Neural progenitor cell (in vitro differentiated cells): Measurements from ENCODE around the gene MAFF. TPM values are rescaled to one million over a fixed set of nuclear protein-coding genes. Genes with fewer than 3 reads are reported as not detected.

Source experiments
- DNase-seq: peaks from one replicate; pipeline ENCODE4 v3.0.0-alpha.2; 2016; ENCODE audit warnings: low spot score
- H2AFZ ChIP-seq: fragments of 200-600 bp; sonication (generic); replicated peaks from 2 replicates; pipeline ENCODE4 v1.6.1; 2016; ENCODE audit warnings: antibody characterized with exemption
- H3F3A ChIP-seq: fragments of 200-600 bp; sonication (generic); 2 replicates; pipeline ENCODE4 v1.6.1; 2016; ENCODE audit warnings: antibody characterized with exemption, low read depth
- H3K27ac ChIP-seq: fragments of 200-600 bp; sonication (generic); 2 replicates; pipeline ENCODE4 v1.5.1; 2016; ENCODE audit warnings: mild to moderate bottlenecking
- H3K27me3 ChIP-seq: fragments of 200-600 bp; sonication (generic); 2 replicates; pipeline ENCODE4 v1.6.1; 2016; ENCODE audit warnings: mild to moderate bottlenecking, moderate library complexity
- H3K36me3 ChIP-seq: fragments of 200-600 bp; sonication (generic); 2 replicates; pipeline ENCODE4 v1.5.1; 2016
- H3K4me1 ChIP-seq: fragments of 200-600 bp; sonication (generic); 2 replicates; pipeline ENCODE4 v1.6.1; 2016; ENCODE audit warnings: mixed run types
- H3K4me2 ChIP-seq: fragments of 200-600 bp; sonication (generic); 2 replicates; pipeline ENCODE4 v1.6.1; 2016
- H3K4me3 ChIP-seq: fragments of 200-600 bp; sonication (generic); 2 replicates; pipeline ENCODE4 v1.5.1; 2016
- H3K79me2 ChIP-seq: fragments of 200-600 bp; sonication (generic); 2 replicates; pipeline ENCODE4 v1.6.1; 2016; ENCODE audit warnings: low read depth
- H3K9ac ChIP-seq: fragments of 200-600 bp; sonication (generic); 2 replicates; pipeline ENCODE4 v1.6.1; 2016
- H3K9me3 ChIP-seq: fragments of 200-600 bp; sonication (generic); 2 replicates; pipeline ENCODE4 v1.5.1; 2016; ENCODE audit warnings: low read depth
- H4K20me1 ChIP-seq: fragments of 200-600 bp; sonication (generic); 2 replicates; pipeline ENCODE4 v1.6.1; 2016; ENCODE audit warnings: low read depth
- H3K27ac Mint-ChIP-seq: 3 replicates; pipeline ENCODE4 v1.8.0; 2021; ENCODE audit warnings: mixed read lengths
- H3K27me3 Mint-ChIP-seq: 2 replicates; pipeline ENCODE4 v1.8.0; 2022; ENCODE audit warnings: low read depth, mild to moderate bottlenecking, inconsistent platforms, moderate library complexity, mixed read lengths; ENCODE audit not compliant: insufficient read depth
- H3K36me3 Mint-ChIP-seq: 3 replicates; pipeline ENCODE4 v1.8.0; 2021; ENCODE audit warnings: mixed read lengths
- H3K4me1 Mint-ChIP-seq: 3 replicates; pipeline ENCODE4 v1.8.0; 2021; ENCODE audit warnings: mixed read lengths
- H3K4me3 Mint-ChIP-seq: 3 replicates; pipeline ENCODE4 v1.8.0; 2021; ENCODE audit warnings: mild to moderate bottlenecking, moderate library complexity, mixed read lengths
- H3K9me3 Mint-ChIP-seq: 3 replicates; pipeline ENCODE4 v1.8.0; 2020; ENCODE audit warnings: mixed read lengths
- EZH2 ChIP-seq: fragments of 200-600 bp; sonication (generic); IDR thresholded peaks from 2 replicates; pipeline ENCODE4 v1.6.1; 2017; ENCODE audit warnings: antibody characterized with exemption, mild to moderate bottlenecking, moderate library complexity
- EZH2phosphoT487 ChIP-seq: fragments of 200-600 bp; sonication (generic); IDR thresholded peaks from 2 replicates; pipeline ENCODE4 v1.6.1; 2017; ENCODE audit warnings: antibody characterized with exemption
- total RNA-seq: library from RNA; depleted of rRNA; stranded (reverse); fragments of >200 nt; gene quantifications from 2 replicates; pipeline ENCODE4 v1.2.3, GENCODE V29; 2015; ENCODE audit warnings: low replicate concordance
- TF ChIP-seq, protein P1 (sequence below): fragments of 200-600 bp; sonication (generic); IDR thresholded peaks from 2 replicates; pipeline ENCODE4 v1.5.1; 2017; ENCODE audit warnings: antibody characterized with exemption, mild to moderate bottlenecking

Gene MAFF
- total RNA-seq, 1 donor from 2014 or later = 0.90 TPM

DNA sequence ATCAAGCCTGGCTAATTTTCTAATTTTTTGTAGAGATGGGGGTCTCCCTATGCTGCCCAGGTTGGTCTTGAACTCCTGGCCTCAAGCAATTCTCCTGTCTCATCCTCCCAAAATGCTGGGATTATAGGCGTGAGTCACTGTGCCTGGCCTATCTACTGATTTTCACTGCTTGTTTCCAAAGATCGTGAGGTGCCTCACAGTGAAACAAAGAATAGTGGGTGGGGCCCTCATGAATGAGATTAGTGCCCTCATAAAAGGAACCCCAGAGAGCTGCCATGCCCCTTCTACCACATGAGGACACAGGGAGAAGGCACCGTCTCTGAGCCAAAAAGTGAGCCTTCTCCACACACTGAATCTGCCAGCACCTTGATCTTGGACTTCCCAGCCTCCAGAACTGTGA is 47.5 kb downstream of the MAFF start:
- no peak overlapping the region for H3K4me3 ChIP-seq
- H3K4me3 Mint-ChIP-seq = no peak overlapping the region
- H4K20me1 ChIP-seq = peaks cover 17% of the 10 kb centered on the region
- H3K27me3 ChIP-seq = no peaks in the 10 kb centered on the region
- peaks cover 5% of the 10 kb centered on the region for H3K4me1 Mint-ChIP-seq
- no peak for DNase-seq
- H3K27me3 Mint-ChIP-seq = peaks cover 5% of the 10 kb centered on the region
- H3K9me3 Mint-ChIP-seq = peaks cover 3% of the 10 kb centered on the region
- H3K36me3 ChIP-seq = no peaks in the 10 kb centered on the region
- no peak overlapping the region for H3K27ac Mint-ChIP-seq
- no peak overlapping the region for H3K27ac ChIP-seq
- H3K4me2 ChIP-seq = no peak overlapping the region
- H3K36me3 Mint-ChIP-seq = peaks cover 4% of the 10 kb centered on the region
- H3F3A ChIP-seq = no peaks in the 10 kb centered on the region
- peaks cover 34% of the 10 kb centered on the region for H3K79me2 ChIP-seq
- no peak overlapping the region for H3K9ac ChIP-seq
- TF ChIP-seq EZH2phosphoT487 (no peak), EZH2 (no peak)
- TF ChIP-seq, protein P1, sequence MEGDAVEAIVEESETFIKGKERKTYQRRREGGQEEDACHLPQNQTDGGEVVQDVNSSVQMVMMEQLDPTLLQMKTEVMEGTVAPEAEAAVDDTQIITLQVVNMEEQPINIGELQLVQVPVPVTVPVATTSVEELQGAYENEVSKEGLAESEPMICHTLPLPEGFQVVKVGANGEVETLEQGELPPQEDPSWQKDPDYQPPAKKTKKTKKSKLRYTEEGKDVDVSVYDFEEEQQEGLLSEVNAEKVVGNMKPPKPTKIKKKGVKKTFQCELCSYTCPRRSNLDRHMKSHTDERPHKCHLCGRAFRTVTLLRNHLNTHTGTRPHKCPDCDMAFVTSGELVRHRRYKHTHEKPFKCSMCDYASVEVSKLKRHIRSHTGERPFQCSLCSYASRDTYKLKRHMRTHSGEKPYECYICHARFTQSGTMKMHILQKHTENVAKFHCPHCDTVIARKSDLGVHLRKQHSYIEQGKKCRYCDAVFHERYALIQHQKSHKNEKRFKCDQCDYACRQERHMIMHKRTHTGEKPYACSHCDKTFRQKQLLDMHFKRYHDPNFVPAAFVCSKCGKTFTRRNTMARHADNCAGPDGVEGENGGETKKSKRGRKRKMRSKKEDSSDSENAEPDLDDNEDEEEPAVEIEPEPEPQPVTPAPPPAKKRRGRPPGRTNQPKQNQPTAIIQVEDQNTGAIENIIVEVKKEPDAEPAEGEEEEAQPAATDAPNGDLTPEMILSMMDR = no peak
- H3K4me1 ChIP-seq = no peaks in the 10 kb centered on the region
- no peaks in the 10 kb centered on the region for H3K9me3 ChIP-seq
- no peak overlapping the region for H2AFZ ChIP-seq

DNA sequence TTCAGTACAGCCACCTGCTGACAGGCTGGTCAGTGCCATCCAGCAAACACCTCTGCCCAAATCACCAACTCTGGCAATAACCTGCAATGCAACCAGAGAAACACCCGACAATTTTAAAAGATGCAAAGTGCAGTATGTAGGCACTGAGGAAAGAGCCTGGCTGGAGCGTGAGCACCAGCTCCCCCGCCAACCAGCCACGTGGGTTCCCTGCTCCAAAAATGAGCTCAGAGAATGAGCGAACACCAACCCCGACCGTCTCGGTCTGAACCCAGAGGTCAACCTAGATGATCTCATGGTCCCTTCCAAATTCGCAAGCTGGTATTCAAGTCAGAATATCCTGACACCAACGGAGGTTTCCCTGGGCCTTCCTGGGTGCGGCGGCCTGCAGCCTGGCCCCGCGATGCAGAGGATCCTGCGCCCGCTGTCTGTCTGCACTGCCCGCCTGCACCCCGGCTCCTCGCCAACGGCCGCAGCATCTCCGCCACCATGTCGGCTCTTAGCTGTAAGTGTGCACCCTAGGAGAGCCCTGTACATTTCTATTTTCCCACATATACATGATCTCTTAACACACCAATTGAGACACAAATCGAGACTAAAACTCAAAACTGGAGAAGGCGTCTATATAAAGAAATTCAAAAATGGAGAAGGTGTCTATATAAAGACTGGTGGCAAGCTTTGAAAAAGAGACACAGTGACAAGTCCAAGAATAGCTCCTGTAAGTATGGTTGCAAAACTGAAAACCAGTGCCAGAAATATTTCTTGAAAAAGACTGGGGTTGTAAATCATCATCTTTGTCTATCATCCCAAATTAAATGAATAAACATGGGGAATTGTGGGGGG is 48.2 kb downstream of the MAFF start:
- H3K4me3 Mint-ChIP-seq = no peak overlapping the region
- H3K9me3 ChIP-seq = no peaks in the 10 kb centered on the region
- H4K20me1 ChIP-seq = peaks cover 17% of the 10 kb centered on the region
- H3K9ac ChIP-seq = no peak overlapping the region
- H3F3A ChIP-seq = no peaks in the 10 kb centered on the region
- H3K4me1 ChIP-seq = no peaks in the 10 kb centered on the region
- H3K79me2 ChIP-seq = peaks cover 41% of the 10 kb centered on the region
- H3K36me3 ChIP-seq = no peaks in the 10 kb centered on the region
- no peak overlapping the region for H3K4me2 ChIP-seq
- H3K4me3 ChIP-seq = no peak overlapping the region
- peaks cover 4% of the 10 kb centered on the region for H3K36me3 Mint-ChIP-seq
- no peak for DNase-seq
- H3K27me3 ChIP-seq = no peaks in the 10 kb centered on the region
- no peak overlapping the region for H3K27ac Mint-ChIP-seq
- peaks cover 5% of the 10 kb centered on the region for H3K27me3 Mint-ChIP-seq
- H2AFZ ChIP-seq = no peak overlapping the region
- peaks cover 5% of the 10 kb centered on the region for H3K4me1 Mint-ChIP-seq
- H3K27ac ChIP-seq = no peak overlapping the region
- TF ChIP-seq, protein P1 = no peak
- TF ChIP-seq EZH2phosphoT487 (no peak), EZH2 (no peak)
- peaks cover 3% of the 10 kb centered on the region for H3K9me3 Mint-ChIP-seq

DNA sequence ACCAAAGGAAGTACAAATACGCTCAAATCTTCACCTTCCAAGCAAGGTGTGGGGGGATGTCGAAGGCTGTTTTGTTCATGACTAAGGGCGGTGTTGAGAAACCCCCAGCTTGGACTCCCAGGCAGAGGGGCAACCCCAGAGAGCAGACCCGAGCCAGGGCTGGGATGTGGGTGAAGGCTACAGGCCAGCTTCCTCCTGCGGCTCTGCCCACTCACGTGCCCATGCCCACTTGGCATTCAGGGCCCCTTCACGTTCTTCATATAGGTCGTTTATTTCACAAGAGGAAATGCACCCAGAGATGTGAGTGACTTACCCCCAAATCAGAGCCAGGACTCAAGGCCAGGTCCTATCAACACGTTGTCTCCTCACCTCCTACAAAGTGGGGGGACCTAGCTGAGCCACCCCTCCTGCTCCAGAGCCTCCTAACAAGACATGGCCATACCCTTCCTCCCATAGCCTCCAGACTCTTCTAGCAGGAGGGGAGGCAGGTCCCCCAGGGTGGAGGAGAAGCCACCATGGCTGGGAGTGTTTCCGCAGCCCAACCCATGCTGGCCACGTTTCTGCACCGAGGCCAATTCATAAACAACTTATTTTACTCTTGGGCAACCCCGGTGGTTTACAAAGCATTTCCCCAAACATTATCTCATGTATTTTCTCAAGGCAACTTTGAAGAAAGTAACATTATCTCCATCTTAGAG is 49.0 kb downstream of the MAFF start:
- no peak for DNase-seq
- Histone ChIP-seq H3K9me3 (no peaks in the 10 kb centered on the region), H3K4me3 (no peak overlapping the region), H3K4me2 (no peak overlapping the region), H3F3A (no peaks in the 10 kb centered on the region), H3K27ac (no peak overlapping the region), H4K20me1 (peaks cover 17% of the 10 kb centered on the region), H3K9ac (no peak overlapping the region), H2AFZ (no peak overlapping the region), H3K79me2 (peaks cover 49% of the 10 kb centered on the region), H3K4me1 (no peaks in the 10 kb centered on the region), H3K27me3 (no peaks in the 10 kb centered on the region), H3K36me3 (no peaks in the 10 kb centered on the region)
- peaks cover 3% of the 10 kb centered on the region for H3K9me3 Mint-ChIP-seq
- TF ChIP-seq EZH2phosphoT487 (no peak), EZH2 (no peak)
- TF ChIP-seq, protein P1 = no peak
- H3K4me1 Mint-ChIP-seq = peaks cover 5% of the 10 kb centered on the region
- H3K36me3 Mint-ChIP-seq = peaks cover 4% of the 10 kb centered on the region
- peaks cover 5% of the 10 kb centered on the region for H3K27me3 Mint-ChIP-seq
- H3K4me3 Mint-ChIP-seq = no peak overlapping the region
- no peak overlapping the region for H3K27ac Mint-ChIP-seq
